Dermis blood vessel endothelial cell (primary cell): ENCODE results near the gene WNT11. TPM values are rescaled to one million over a fixed set of nuclear protein-coding genes. Genes with fewer than 3 reads are reported as not detected.

Experiments
- DNase-seq: peaks from one replicate; pipeline ENCODE4 v3.0.0; 2010
- total RNA-seq: library from RNA; depleted of rRNA; stranded (reverse); fragments of >200 nt; gene quantifications from 2 replicates; pipeline ENCODE4 v1.2.3, GENCODE V29; 2014

The WNT11 gene
- total RNA-seq, 1 donor from 2014 or later = not detected

- DNase-seq = no peak
Measured at GRCh38 chr11:76218449-76219178, 12.3 kb upstream of the WNT11 start.

- DNase-seq = no peak
Measured at GRCh38 chr11:76217653-76218160, 11.4 kb upstream of the WNT11 start.

GRCh38 chr11:76216536-76217325 is 10.4 kb upstream of the WNT11 start:
- DNase-seq = no peak

GRCh38 chr11:76215941-76216340 is 9.6 kb upstream of the WNT11 start:
- no peak for DNase-seq

- no peak for DNase-seq
Measured at GRCh38 chr11:76214968-76215548, 8.8 kb upstream of the WNT11 start.

GRCh38 chr11:76214186-76214585 is 7.9 kb upstream of the WNT11 start:
- DNase-seq = no peak

- DNase-seq = no peak
Measured at GRCh38 chr11:76212086-76213035, 6.1 kb upstream of the WNT11 start.

- DNase-seq = no peak
Measured at GRCh38 chr11:76210931-76211851, 4.9 kb upstream of the WNT11 start.

GRCh38 chr11:76209973-76210930 is 4.0 kb upstream of the WNT11 start:
- DNase-seq = peak; percentile 80

- DNase-seq = peak; percentile 13
Measured at GRCh38 chr11:76209375-76209972, 3.2 kb upstream of the WNT11 start.

- DNase-seq = peak; percentile 63
Measured at GRCh38 chr11:76208438-76209374, 2.4 kb upstream of the WNT11 start.

- DNase-seq = peak; percentile 85
Measured at GRCh38 chr11:76207642-76208401, 1.5 kb upstream of the WNT11 start.

- no peak for DNase-seq
Measured at GRCh38 chr11:76206077-76206326, 300 bp downstream of the WNT11 start.

GRCh38 chr11:76205252-76206076 is 838 bp downstream of the WNT11 start:
- no peak for DNase-seq

- no peak for DNase-seq
Measured at GRCh38 chr11:76203937-76204336, 2.4 kb downstream of the WNT11 start.

GRCh38 chr11:76203131-76203925 is 3.0 kb downstream of the WNT11 start:
- DNase-seq = no peak
